ENCODE measurements around the gene GOLGB1. TPM values are rescaled to one million over a fixed set of nuclear protein-coding genes. Genes with fewer than 3 reads are reported as not detected.

GOLGB1 gene
- total and polyA plus RNA-seq, 3 donors from 2014 or later: 11.5 to 72.5 (median 72.3) TPM

GRCh38 chr3:121629601-121630000 lies 119.9 kb downstream of the GOLGB1 start:
- intact Hi-C loops (cut with DNase I; ENCODE audit: low total_unique reads): no loop called here
- TF ChIP-seq, protein P1, sequence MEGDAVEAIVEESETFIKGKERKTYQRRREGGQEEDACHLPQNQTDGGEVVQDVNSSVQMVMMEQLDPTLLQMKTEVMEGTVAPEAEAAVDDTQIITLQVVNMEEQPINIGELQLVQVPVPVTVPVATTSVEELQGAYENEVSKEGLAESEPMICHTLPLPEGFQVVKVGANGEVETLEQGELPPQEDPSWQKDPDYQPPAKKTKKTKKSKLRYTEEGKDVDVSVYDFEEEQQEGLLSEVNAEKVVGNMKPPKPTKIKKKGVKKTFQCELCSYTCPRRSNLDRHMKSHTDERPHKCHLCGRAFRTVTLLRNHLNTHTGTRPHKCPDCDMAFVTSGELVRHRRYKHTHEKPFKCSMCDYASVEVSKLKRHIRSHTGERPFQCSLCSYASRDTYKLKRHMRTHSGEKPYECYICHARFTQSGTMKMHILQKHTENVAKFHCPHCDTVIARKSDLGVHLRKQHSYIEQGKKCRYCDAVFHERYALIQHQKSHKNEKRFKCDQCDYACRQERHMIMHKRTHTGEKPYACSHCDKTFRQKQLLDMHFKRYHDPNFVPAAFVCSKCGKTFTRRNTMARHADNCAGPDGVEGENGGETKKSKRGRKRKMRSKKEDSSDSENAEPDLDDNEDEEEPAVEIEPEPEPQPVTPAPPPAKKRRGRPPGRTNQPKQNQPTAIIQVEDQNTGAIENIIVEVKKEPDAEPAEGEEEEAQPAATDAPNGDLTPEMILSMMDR (IDR thresholded peaks at IDR 0.05): no peak
- no peak for TF ChIP-seq POLR2A (IDR thresholded peaks at IDR 0.05)
- no peaks in the 10 kb centered on the region for H3K9me3 ChIP-seq
- no peaks in the 10 kb centered on the region for H3K4me1 ChIP-seq
- H3K36me3 ChIP-seq (ENCODE audit: low read depth, missing control alignments): no peaks in the 10 kb centered on the region
- H3K27me3 ChIP-seq: no peaks in the 10 kb centered on the region
- no peak for DNase-seq
- 90 to 91% methylated on average over 6 of the region's 6 CpGs for WGBS, 2 donors
- no peak overlapping the region for H3K27ac ChIP-seq
- H3K4me3 ChIP-seq: no peak overlapping the region

GRCh38 chr3:121627622-121628021 lies 121.9 kb downstream of the GOLGB1 start:
- no peak for TF ChIP-seq POLR2A (IDR thresholded peaks at IDR 0.05)
- TF ChIP-seq, protein P1 (IDR thresholded peaks at IDR 0.05): no peak
- intact Hi-C loops (cut with DNase I; ENCODE audit: low total_unique reads): no loop called here
- H3K27ac ChIP-seq: no peak overlapping the region
- no peaks in the 10 kb centered on the region for H3K4me1 ChIP-seq
- no peak for DNase-seq
- H3K27me3 ChIP-seq: no peaks in the 10 kb centered on the region
- WGBS, 2 donors: 62 to 64% methylated on average over 3 of the region's 3 CpGs
- H3K9me3 ChIP-seq: no peaks in the 10 kb centered on the region
- H3K4me3 ChIP-seq: no peak overlapping the region
- no peaks in the 10 kb centered on the region for H3K36me3 ChIP-seq (ENCODE audit: low read depth, missing control alignments)

DNA sequence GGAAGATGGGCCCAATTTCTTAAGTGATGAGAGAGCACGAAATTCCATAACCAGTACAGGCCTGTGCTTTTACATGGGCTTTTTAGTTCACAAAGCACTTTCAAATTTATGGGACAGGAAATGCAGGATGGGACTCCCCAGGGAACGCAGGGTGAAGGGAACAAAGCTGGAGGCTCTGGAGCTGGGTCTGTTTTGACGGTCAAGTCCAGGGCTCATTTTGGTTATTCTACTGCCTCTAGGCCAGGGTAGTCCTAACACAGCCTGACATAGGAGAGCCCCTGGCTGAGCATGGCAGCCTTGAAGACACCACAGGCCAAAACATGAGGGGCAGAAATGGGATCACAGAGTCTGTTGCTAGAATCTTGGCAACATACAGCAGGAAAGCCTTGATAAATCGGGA lies 122.3 kb downstream of the GOLGB1 start:
- H3K27me3 ChIP-seq: no peaks in the 10 kb centered on the region
- no peak overlapping the region for H3K4me3 ChIP-seq
- H3K36me3 ChIP-seq (ENCODE audit: low read depth, missing control alignments): no peaks in the 10 kb centered on the region
- no peak for DNase-seq
- 58 to 62% methylated on average over 4 of the region's 4 CpGs for WGBS, 2 donors
- H3K4me1 ChIP-seq: no peaks in the 10 kb centered on the region
- H3K9me3 ChIP-seq: no peaks in the 10 kb centered on the region
- TF ChIP-seq, protein P1 (IDR thresholded peaks at IDR 0.05): no peak
- no peak for TF ChIP-seq POLR2A (IDR thresholded peaks at IDR 0.05)
- intact Hi-C loops (cut with DNase I; ENCODE audit: low total_unique reads): no loop called here
- no peak overlapping the region for H3K27ac ChIP-seq

- intact Hi-C loops (cut with DNase I; ENCODE audit: low total_unique reads): no loop called here
- TF ChIP-seq, protein P1 (IDR thresholded peaks at IDR 0.05): no peak
- no peak for TF ChIP-seq POLR2A (IDR thresholded peaks at IDR 0.05)
- 90 to 95% methylated on average over 4 of the region's 4 CpGs for WGBS, 2 donors
- Histone ChIP-seq H3K36me3 (ENCODE audit: low read depth, missing control alignments) (no peaks in the 10 kb centered on the region), H3K4me3 (no peak overlapping the region), H3K27me3 (no peaks in the 10 kb centered on the region), H3K4me1 (no peaks in the 10 kb centered on the region), H3K27ac (no peak overlapping the region), H3K9me3 (no peaks in the 10 kb centered on the region)
- no peak for DNase-seq
These were observed 123.0 kb downstream of the GOLGB1 start for GRCh38 chr3:121626495-121626894.

GRCh38 chr3:121624147-121624899 lies 125.2 kb downstream of the GOLGB1 start:
- H3K4me1 ChIP-seq: no peaks in the 10 kb centered on the region
- DNase-seq: no peak
- no peaks in the 10 kb centered on the region for H3K27me3 ChIP-seq
- H3K27ac ChIP-seq: no peak overlapping the region
- no peak overlapping the region for H3K4me3 ChIP-seq
- no peaks in the 10 kb centered on the region for H3K9me3 ChIP-seq
- WGBS, 2 donors: 80 to 88% methylated on average over 14 of the region's 14 CpGs
- TF ChIP-seq POLR2A (IDR thresholded peaks at IDR 0.05): no peak
- TF ChIP-seq, protein P1 (IDR thresholded peaks at IDR 0.05): no peak
- H3K36me3 ChIP-seq (ENCODE audit: low read depth, missing control alignments): no peaks in the 10 kb centered on the region
- intact Hi-C loops (cut with DNase I; ENCODE audit: low total_unique reads): no loop called here

Data from testis (tissue), 3 donors.